Measurements from ENCODE around the gene RAPGEF4. TPM values are rescaled to one million over a fixed set of nuclear protein-coding genes. Genes with fewer than 3 reads are reported as not detected.

Gene RAPGEF4
- total and polyA plus RNA-seq, 2 of the 8 experiments (the other 6 are each of a cell fraction or from before 2014, with no cell fraction given): 1.2 to 2.6 TPM

- Histone ChIP-seq H3K23ac (ENCODE audit: insufficient read length) (no peak overlapping the region), H3K79me2 (ENCODE audit: control insufficient read depth in 1 of 2, insufficient read depth in 2 of 2, low read length in 2 of 2) (no peaks in the 10 kb centered on the region), H2AK5ac (ENCODE audit: low read depth, low read length) (no peak overlapping the region), H4K5ac (ENCODE audit: insufficient read length, low read depth, low read length) (no peak overlapping the region), H3K14ac (ENCODE audit: insufficient read length) (no peak overlapping the region), H3K4ac (replicated peaks; ENCODE audit: insufficient read length, low read depth, low read length) (no peak overlapping the region), H3K36me3 (ENCODE audit: control insufficient read depth in 2 of 4, insufficient read depth in 4 of 4, low read length in 3 of 4) (no peaks in the 10 kb centered on the region), H2AFZ (ENCODE audit: low read length) (no peak overlapping the region), H3K4me1 (replicated peaks in 1 of 4; ENCODE audit: control insufficient read depth in 3 of 4, insufficient read depth in 4 of 4, low read length in 3 of 4) (no peaks in the 10 kb centered on the region), H3K4me2 (ENCODE audit: insufficient read depth in 1 of 2, low read depth in 2 of 2, low read length in 2 of 2) (no peak overlapping the region), H3K79me1 (ENCODE audit: low read depth, low read length) (no peaks in the 10 kb centered on the region), H2BK15ac (ENCODE audit: low read length) (no peak overlapping the region), H3K4me3 (ENCODE audit: extremely low read depth in 1 of 4, insufficient read depth in 2 of 4, low read depth in 3 of 4, low read length in 4 of 4) (no peak overlapping the region), H3K27ac (ENCODE audit: low read depth, low read length) (no peak overlapping the region), H2BK12ac (ENCODE audit: low read depth, low read length) (no peak overlapping the region), H3K9ac (replicated peaks in 1 of 4; ENCODE audit: extremely low read depth in 1 of 4, low read depth in 3 of 4, low read length in 3 of 4) (no peak overlapping the region), H3K27me3 (replicated peaks in 1 of 4; ENCODE audit: control insufficient read depth in 3 of 4, extremely low read depth in 1 of 4, insufficient read depth in 3 of 4, low read length in 3 of 4) (no peaks in the 10 kb centered on the region), H2BK120ac (replicated peaks; ENCODE audit: low read depth, low read length) (no peak overlapping the region), H4K91ac (replicated peaks; ENCODE audit: insufficient read length, low read length) (no peak overlapping the region), H3K56ac (replicated peaks; ENCODE audit: insufficient read length, low read depth, low read length) (no peak overlapping the region), H3K9me3 (ENCODE audit: insufficient read depth in 2 of 2, low read depth in 1 of 2, low read length in 1 of 2) (no peaks in the 10 kb centered on the region), H3K18ac (ENCODE audit: extremely low read depth, low read length) (no peak overlapping the region), H3K23me2 (ENCODE audit: low read depth, low read length) (no peaks in the 10 kb centered on the region), H2BK20ac (ENCODE audit: low read length) (no peak overlapping the region), H2BK5ac (ENCODE audit: low read depth, low read length) (no peak overlapping the region), H4K20me1 (replicated peaks in 1 of 2; ENCODE audit: control insufficient read depth in 1 of 2, insufficient read depth in 2 of 2, low read length in 2 of 2) (no peaks in the 10 kb centered on the region), H4K8ac (ENCODE audit: extremely low read depth, insufficient read depth, low read length) (no peak overlapping the region)
- 79% methylated on average over 2 of the region's 2 CpGs; no CpG with 5 or more reads in 1 of the 2 experiments for WGBS, 2 experiments (ENCODE audit: extremely low coverage in 1 of 2, insufficient coverage in 1 of 2, insufficient read length in 1 of 2, insufficient replicate concordance in 2 of 2, low coverage in 1 of 2, low lambda C conversion rate in 2 of 2, missing lambda C conversion rate in 1 of 2)
- ChIA-PET CTCF (ENCODE audit: partially characterized antibody) (interaction anchor here (0.6 to 12.2 kb wide), 8 partner anchors 17 to 872 kb away, joined by 3 to 139 read pairs (median 4); no protein-coding TSS in a partner anchor), POLR2A (ENCODE audit: partially characterized antibody) (interaction anchor here (0.9 kb wide), 1 partner anchor 68 kb away, joined by 3 read pairs; no protein-coding TSS in a partner anchor)
- FAIRE-seq (no peak), DNase-seq (ENCODE audit: low read depth in 1 of 2, low spot score in 2 of 2) (no peak)
- no peak for TF ChIP-seq ASH2L (IDR thresholded peaks at IDR 0.05; ENCODE audit: low read length)
Measured at GRCh38 chr2:172863341-172863740, 127.7 kb downstream of the RAPGEF4 start.

Measured in H1 (cell line).